ENCODE measurements around the gene CRIP1.

Gene CRIP1

DNA sequence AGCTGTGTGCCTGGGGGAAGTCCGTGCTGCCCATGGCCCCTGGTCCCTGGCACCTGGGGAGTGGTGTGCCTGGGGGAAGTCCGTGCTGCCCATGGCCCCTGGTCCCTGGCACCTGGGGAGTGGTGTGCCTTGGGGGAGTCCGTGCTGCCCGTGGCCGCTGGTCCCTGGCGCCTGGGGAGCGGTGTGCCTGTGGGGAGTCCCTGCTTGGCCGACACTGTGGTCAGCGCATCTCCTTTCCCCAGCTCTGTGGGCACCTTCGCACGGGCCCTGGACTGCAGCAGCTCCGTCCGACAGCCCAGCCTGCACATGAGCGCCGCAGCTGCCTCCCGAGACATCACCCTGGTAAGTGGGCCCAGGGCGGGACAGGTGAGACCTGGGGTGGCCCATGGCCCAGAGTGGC is 26.6 kb upstream of the CRIP1 start:
- Histone ChIP-seq H3K27ac (ENCODE audit: insufficient read depth in 1 of 2, low read depth in 1 of 2, low read length in 2 of 2, poor library complexity in 1 of 2, severe bottlenecking in 2 of 2) (no peak overlapping the region), H3K36me3 (ENCODE audit: control insufficient read depth in 4 of 4, insufficient read depth in 4 of 4, low read length in 3 of 4) (peaks cover 5 to 77% (median 58%) of the 10 kb centered on the region in 4 experiments), H3K27me3 (replicated peaks in 2 of 5; ENCODE audit: control insufficient read depth in 4 of 5, insufficient read depth in 5 of 5, low read length in 4 of 5) (no peaks in the 10 kb centered on the region), H3K4me1 (ENCODE audit: control extremely low read depth in 1 of 4, control insufficient read depth in 4 of 4, insufficient read depth in 4 of 4, low read length in 3 of 4) (no peaks in the 10 kb centered on the region), H3K4me3 (ENCODE audit: control insufficient read depth in 1 of 7, extremely low read depth in 1 of 7, insufficient read depth in 4 of 7, low read depth in 2 of 7, low read length in 6 of 7) (no peak overlapping the region), H3K9me3 (ENCODE audit: control extremely low read depth in 1 of 5, control insufficient read depth in 4 of 5, insufficient read depth in 2 of 5, low read depth in 1 of 5, low read length in 4 of 5) (no peaks in the 10 kb centered on the region)
- ChIA-PET CTCF (no interaction called here), POLR2A (no interaction called here)
- DNase-seq: no peak
- over 99% methylated on average over 17 of the region's 17 CpGs for WGBS (ENCODE audit: insufficient coverage)

DNA sequence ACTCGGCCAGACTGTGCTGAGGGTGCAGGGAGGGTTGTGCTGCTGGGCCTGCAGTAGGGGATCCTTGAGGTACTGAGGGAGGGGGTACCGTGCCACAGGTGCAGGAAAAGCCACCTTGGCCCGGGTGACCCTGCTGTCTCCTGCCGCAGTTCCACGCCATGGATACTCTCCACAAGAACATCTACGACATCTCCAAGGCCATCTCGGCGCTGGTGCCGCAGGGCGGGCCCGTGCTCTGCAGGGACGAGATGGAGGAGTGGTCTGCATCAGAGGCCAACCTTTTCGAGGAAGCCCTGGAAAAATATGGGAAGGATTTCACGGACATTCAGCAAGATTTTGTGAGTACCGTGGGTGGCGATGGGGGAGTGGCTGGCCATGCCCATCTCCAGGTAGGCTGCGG is 26.1 kb upstream of the CRIP1 start:
- DNase-seq: no peak
- no peaks in the 10 kb centered on the region for H3K9me3 ChIP-seq (ENCODE audit: control extremely low read depth in 1 of 5, control insufficient read depth in 4 of 5, insufficient read depth in 2 of 5, low read depth in 1 of 5, low read length in 4 of 5)
- POLR2A ChIA-PET: no interaction called here
- CTCF ChIA-PET: no interaction called here
- H3K4me1 ChIP-seq (ENCODE audit: control extremely low read depth in 1 of 4, control insufficient read depth in 4 of 4, insufficient read depth in 4 of 4, low read length in 3 of 4): no peaks in the 10 kb centered on the region
- 98% methylated on average over 16 of the region's 17 CpGs for WGBS (ENCODE audit: insufficient coverage)
- peaks cover 5 to 77% (median 56%) of the 10 kb centered on the region in 4 experiments for H3K36me3 ChIP-seq (ENCODE audit: control insufficient read depth in 4 of 4, insufficient read depth in 4 of 4, low read length in 3 of 4)
- no peak overlapping the region for H3K4me3 ChIP-seq (ENCODE audit: control insufficient read depth in 1 of 7, extremely low read depth in 1 of 7, insufficient read depth in 4 of 7, low read depth in 2 of 7, low read length in 6 of 7)
- no peaks in the 10 kb centered on the region for H3K27me3 ChIP-seq (replicated peaks in 2 of 5; ENCODE audit: control insufficient read depth in 4 of 5, insufficient read depth in 5 of 5, low read length in 4 of 5)
- no peak overlapping the region for H3K27ac ChIP-seq (ENCODE audit: insufficient read depth in 1 of 2, low read depth in 1 of 2, low read length in 2 of 2, poor library complexity in 1 of 2, severe bottlenecking in 2 of 2)

DNA sequence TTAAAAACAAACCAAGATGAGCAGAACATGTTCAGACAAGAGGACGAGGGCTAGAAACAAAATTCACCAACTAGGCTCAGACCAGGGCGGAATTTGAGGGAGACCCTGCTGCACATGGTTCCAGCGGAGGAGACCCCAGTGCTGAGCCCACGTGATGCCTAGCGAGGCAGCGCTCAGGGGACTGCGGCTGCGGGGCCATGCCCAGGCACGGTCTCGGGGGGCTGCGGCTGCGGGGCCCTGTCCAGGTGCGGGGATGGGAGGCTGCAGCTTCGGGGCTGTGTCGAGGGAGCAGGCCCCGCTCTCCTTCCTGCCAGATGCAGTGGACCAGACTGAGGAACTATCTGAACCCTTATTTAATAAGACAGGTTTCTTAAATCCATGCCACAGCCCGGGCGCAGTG is 24.8 kb upstream of the CRIP1 start:
- WGBS (ENCODE audit: insufficient coverage): 95% methylated on average over 18 of the region's 18 CpGs
- ChIA-PET POLR2A (no interaction called here), CTCF (no interaction called here)
- Histone ChIP-seq H3K4me1 (ENCODE audit: control extremely low read depth in 1 of 4, control insufficient read depth in 4 of 4, insufficient read depth in 4 of 4, low read length in 3 of 4) (no peaks in the 10 kb centered on the region), H3K4me3 (ENCODE audit: control insufficient read depth in 1 of 7, extremely low read depth in 1 of 7, insufficient read depth in 4 of 7, low read depth in 2 of 7, low read length in 6 of 7) (no peak overlapping the region), H3K36me3 (ENCODE audit: control insufficient read depth in 4 of 4, insufficient read depth in 4 of 4, low read length in 3 of 4) (peaks cover 7 to 76% (median 57%) of the 10 kb centered on the region in 4 experiments), H3K27ac (ENCODE audit: insufficient read depth in 1 of 2, low read depth in 1 of 2, low read length in 2 of 2, poor library complexity in 1 of 2, severe bottlenecking in 2 of 2) (no peak overlapping the region), H3K9me3 (ENCODE audit: control extremely low read depth in 1 of 5, control insufficient read depth in 4 of 5, insufficient read depth in 2 of 5, low read depth in 1 of 5, low read length in 4 of 5) (no peaks in the 10 kb centered on the region), H3K27me3 (replicated peaks in 2 of 5; ENCODE audit: control insufficient read depth in 4 of 5, insufficient read depth in 5 of 5, low read length in 4 of 5) (no peaks in the 10 kb centered on the region)
- no peak for DNase-seq

DNA sequence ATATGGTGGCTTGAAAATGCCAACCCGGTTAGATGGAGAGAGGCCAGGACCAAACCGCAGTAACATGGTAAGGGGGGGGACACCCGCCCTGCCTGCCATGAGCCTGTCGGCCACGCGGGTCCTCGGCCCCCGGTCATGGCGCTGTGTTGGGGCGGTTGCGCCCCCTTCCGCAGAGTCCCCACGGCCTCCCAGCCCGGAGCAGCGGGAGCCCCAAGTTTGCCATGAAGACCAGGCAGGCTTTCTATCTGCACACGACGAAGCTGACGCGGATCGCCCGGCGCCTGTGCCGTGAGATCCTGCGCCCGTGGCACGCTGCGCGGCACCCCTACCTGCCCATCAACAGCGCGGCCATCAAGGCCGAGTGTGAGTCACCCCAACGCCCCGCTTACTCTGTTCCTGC is 22.2 kb upstream of the CRIP1 start:
- H3K4me3 ChIP-seq (ENCODE audit: control insufficient read depth in 1 of 7, extremely low read depth in 1 of 7, insufficient read depth in 4 of 7, low read depth in 2 of 7, low read length in 6 of 7): no peak overlapping the region
- POLR2A ChIA-PET: no interaction called here
- H3K27ac ChIP-seq (ENCODE audit: insufficient read depth in 1 of 2, low read depth in 1 of 2, low read length in 2 of 2, poor library complexity in 1 of 2, severe bottlenecking in 2 of 2): no peak overlapping the region
- CTCF ChIA-PET: no interaction called here
- no peaks in the 10 kb centered on the region for H3K27me3 ChIP-seq (replicated peaks in 2 of 5; ENCODE audit: control insufficient read depth in 4 of 5, insufficient read depth in 5 of 5, low read length in 4 of 5)
- H3K4me1 ChIP-seq (ENCODE audit: control extremely low read depth in 1 of 4, control insufficient read depth in 4 of 4, insufficient read depth in 4 of 4, low read length in 3 of 4): peaks cover 0 to 3% (median 1%) of the 10 kb centered on the region in 4 experiments
- peaks cover 7 to 89% (median 63%) of the 10 kb centered on the region in 4 experiments for H3K36me3 ChIP-seq (ENCODE audit: control insufficient read depth in 4 of 4, insufficient read depth in 4 of 4, low read length in 3 of 4)
- H3K9me3 ChIP-seq (ENCODE audit: control extremely low read depth in 1 of 5, control insufficient read depth in 4 of 5, insufficient read depth in 2 of 5, low read depth in 1 of 5, low read length in 4 of 5): no peaks in the 10 kb centered on the region
- 92% methylated on average over 26 of the region's 33 CpGs for WGBS (ENCODE audit: insufficient coverage)
- no peak for DNase-seq

DNA sequence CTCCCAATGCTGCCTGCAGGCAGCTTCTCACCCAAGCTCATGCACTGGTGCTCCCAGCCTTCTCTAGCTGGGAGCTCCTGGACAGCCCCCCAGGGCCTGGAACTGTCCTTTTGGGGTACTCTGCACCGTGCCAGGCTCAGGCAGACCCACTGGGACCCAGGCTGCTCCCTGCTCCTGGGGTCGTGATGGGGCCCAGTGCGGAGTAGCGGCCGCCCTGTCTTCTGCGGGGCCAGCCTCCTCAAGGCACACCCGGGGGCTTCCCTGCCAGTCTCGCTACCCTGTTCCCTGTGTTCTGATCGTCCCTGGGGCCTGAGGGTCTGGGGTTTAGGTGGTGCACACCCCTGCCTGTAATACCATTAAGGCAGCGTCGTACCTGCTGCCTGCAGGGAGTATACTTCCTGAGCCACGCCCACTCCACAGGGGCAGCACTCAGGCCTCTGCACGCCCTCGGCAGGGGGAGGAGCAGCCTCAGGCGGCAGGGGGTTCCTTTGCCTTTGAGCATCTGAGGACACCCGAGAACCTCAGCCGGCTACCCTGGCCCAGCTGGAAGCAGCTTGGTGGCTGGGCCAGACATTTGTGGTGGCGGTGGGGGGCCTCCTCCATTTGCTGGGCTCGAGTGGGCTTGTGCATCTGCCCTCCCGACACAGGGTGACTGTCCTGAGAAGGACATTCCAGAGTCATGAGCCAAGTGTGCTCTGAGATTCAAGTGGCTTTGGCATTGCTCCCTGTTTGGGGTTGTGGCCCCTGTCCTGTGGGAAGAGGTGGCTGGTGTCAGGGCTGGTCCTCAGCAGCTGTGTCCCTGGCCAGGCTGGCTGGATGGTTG is 21.3 kb upstream of the CRIP1 start:
- no peak overlapping the region for H3K4me3 ChIP-seq (ENCODE audit: control insufficient read depth in 1 of 7, extremely low read depth in 1 of 7, insufficient read depth in 4 of 7, low read depth in 2 of 7, low read length in 6 of 7)
- ChIA-PET CTCF (no interaction called here), POLR2A (no interaction called here)
- H3K9me3 ChIP-seq (ENCODE audit: control extremely low read depth in 1 of 5, control insufficient read depth in 4 of 5, insufficient read depth in 2 of 5, low read depth in 1 of 5, low read length in 4 of 5): no peaks in the 10 kb centered on the region
- WGBS (ENCODE audit: insufficient coverage): 98% methylated on average over 20 of the region's 20 CpGs
- H3K27ac ChIP-seq (ENCODE audit: insufficient read depth in 1 of 2, low read depth in 1 of 2, low read length in 2 of 2, poor library complexity in 1 of 2, severe bottlenecking in 2 of 2): no peak overlapping the region
- peaks cover 7 to 92% (median 64%) of the 10 kb centered on the region in 4 experiments for H3K36me3 ChIP-seq (ENCODE audit: control insufficient read depth in 4 of 4, insufficient read depth in 4 of 4, low read length in 3 of 4)
- H3K4me1 ChIP-seq (ENCODE audit: control extremely low read depth in 1 of 4, control insufficient read depth in 4 of 4, insufficient read depth in 4 of 4, low read length in 3 of 4): peaks cover 0 to 7% (median 2%) of the 10 kb centered on the region in 4 experiments
- H3K27me3 ChIP-seq (replicated peaks in 2 of 5; ENCODE audit: control insufficient read depth in 4 of 5, insufficient read depth in 5 of 5, low read length in 4 of 5): no peaks in the 10 kb centered on the region
- DNase-seq: no peak

DNA sequence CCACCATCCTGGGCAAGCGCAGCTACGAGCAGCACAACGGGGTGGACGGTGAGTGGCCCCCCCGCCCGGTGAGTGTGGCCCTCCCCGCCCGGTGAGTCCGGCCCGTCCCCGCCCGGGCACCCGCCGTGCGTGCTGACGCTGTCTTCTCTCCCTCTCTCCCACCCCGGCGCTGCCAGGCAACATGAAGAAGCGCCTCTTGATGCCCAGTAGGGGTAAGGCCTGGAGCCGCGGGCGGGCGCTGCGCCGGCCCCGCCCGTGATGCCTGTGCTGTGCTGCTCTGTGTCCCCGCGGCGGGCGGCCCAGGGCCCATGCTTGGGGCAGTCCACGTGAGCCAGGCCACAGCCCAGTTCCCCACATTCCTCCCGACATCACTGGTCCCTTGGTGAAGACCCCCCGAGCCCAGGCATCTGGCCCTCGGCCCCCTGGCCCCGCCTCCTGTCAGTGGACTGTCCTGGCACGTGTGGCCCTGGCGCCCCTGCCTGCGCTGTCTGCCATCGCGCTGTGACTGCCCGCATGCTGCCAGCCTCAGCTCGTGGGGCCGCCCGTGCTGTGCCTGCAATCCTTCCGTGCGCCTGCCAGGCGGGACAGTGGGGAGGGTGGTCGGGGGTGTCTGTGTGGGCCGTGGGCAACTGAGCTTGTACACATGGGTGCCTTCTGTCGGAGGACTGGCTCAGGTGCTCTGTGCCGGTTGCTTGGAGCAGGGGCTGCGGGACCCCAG is 20.0 kb upstream of the CRIP1 start:
- Histone ChIP-seq H3K4me1 (ENCODE audit: control extremely low read depth in 1 of 4, control insufficient read depth in 4 of 4, insufficient read depth in 4 of 4, low read length in 3 of 4) (peaks cover 0 to 7% (median 2%) of the 10 kb centered on the region in 4 experiments), H3K4me3 (ENCODE audit: control insufficient read depth in 1 of 7, extremely low read depth in 1 of 7, insufficient read depth in 4 of 7, low read depth in 2 of 7, low read length in 6 of 7) (no peak overlapping the region), H3K27me3 (replicated peaks in 2 of 5; ENCODE audit: control insufficient read depth in 4 of 5, insufficient read depth in 5 of 5, low read length in 4 of 5) (no peaks in the 10 kb centered on the region), H3K36me3 (ENCODE audit: control insufficient read depth in 4 of 4, insufficient read depth in 4 of 4, low read length in 3 of 4) (peaks cover 7 to 87% (median 54%) of the 10 kb centered on the region in 4 experiments), H3K27ac (ENCODE audit: insufficient read depth in 1 of 2, low read depth in 1 of 2, low read length in 2 of 2, poor library complexity in 1 of 2, severe bottlenecking in 2 of 2) (no peak overlapping the region), H3K9me3 (ENCODE audit: control extremely low read depth in 1 of 5, control insufficient read depth in 4 of 5, insufficient read depth in 2 of 5, low read depth in 1 of 5, low read length in 4 of 5) (no peaks in the 10 kb centered on the region)
- no peak for DNase-seq
- POLR2A ChIA-PET: no interaction called here
- CTCF ChIA-PET: interaction anchor here (0.9 to 7.6 kb wide), 3 partner anchors 17 to 62 kb away, joined by 3 to 77 read pairs (median 3); partner anchors contain the start of gene CRIP1
- 95% methylated on average over 27 of the region's 53 CpGs for WGBS (ENCODE audit: insufficient coverage)
